Epithelial cell of proximal tubule (primary cell): Measurements from ENCODE around the gene S100A13. TPM values are rescaled to one million over a fixed set of nuclear protein-coding genes. Genes with fewer than 3 reads are reported as not detected.
A peak's percentile ranks its signal among the peaks of the same experiment; 100 is the strongest.
"Not testable (repeated sequence)": the region's sequence is repeated elsewhere in the genome, so short reads cannot be mapped to it uniquely, and the experiment has no call there.

Experiments
- DNase-seq: peaks from one replicate; pipeline ENCODE4 v3.0.0-alpha.2; 2011; ENCODE audit warnings: low read depth
- H3K4me3 ChIP-seq: 2 replicates; pipeline ENCODE4 v1.5.1; 2011; ENCODE audit warnings: low read depth, mild to moderate bottlenecking, low read length
- total RNA-seq: library from RNA; depleted of rRNA; stranded (reverse); fragments of >200 nt; gene quantifications from 2 replicates; pipeline ENCODE4 v1.2.3, GENCODE V29; 2015
- TF ChIP-seq, protein P1 (sequence below): conservative IDR thresholded peaks from 2 replicates; pipeline ENCODE4 v1.5.1; 2012; ENCODE audit warnings: low read depth, mild to moderate bottlenecking, low read length

The S100A13 gene
- 186 and 345 TPM in 2 replicates for total RNA-seq

DNA sequence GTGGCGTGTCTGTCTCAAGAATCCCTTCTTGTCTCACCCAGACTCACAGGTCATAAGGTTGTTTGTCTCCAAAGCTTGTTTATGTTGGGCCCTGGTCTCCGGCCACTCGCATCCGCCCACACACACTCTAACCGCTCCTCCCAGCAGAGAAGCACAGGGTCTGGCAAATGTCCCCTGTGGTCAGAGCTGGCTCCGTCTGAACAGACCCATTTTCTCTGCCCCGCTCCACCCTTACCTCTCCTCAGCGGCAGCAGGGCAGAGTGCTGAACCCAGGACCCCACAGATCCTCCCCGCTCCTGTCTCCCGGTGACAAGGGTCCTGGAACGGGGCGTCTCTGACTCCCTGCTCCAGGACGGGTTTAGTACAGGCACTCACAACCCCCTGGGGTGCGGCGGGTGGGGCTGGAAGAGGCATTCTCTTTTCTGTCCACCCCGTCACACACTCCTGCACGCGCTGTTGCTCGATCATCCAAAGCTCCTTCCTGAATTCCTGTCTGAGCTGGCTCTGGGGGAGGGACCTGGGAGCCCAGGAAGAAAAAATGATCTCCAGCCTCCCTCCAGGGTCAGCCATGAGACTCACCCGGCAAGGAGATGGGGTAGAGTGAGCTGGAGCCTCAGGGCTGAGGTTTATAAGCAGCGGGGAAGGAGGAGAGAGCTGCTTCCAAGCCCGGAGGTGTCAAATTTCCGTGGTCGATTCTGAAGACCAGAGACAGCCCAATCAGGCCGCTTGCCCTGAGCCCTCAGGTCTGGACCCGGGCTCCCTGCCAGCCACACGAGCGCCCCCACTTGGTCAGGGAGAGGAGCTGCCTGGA is at the start of gene S100A13:
Gene S100A13 (minus strand): TSS at position 602 of the 811 bp plus-strand sequence. CDS start 1,033 bp downstream, outside the sequence.
- H3K4me3 ChIP-seq = peak within 1 kb of the TSS; percentile 87
- DNase-seq = peak; percentile 83
- TF ChIP-seq, protein P1, sequence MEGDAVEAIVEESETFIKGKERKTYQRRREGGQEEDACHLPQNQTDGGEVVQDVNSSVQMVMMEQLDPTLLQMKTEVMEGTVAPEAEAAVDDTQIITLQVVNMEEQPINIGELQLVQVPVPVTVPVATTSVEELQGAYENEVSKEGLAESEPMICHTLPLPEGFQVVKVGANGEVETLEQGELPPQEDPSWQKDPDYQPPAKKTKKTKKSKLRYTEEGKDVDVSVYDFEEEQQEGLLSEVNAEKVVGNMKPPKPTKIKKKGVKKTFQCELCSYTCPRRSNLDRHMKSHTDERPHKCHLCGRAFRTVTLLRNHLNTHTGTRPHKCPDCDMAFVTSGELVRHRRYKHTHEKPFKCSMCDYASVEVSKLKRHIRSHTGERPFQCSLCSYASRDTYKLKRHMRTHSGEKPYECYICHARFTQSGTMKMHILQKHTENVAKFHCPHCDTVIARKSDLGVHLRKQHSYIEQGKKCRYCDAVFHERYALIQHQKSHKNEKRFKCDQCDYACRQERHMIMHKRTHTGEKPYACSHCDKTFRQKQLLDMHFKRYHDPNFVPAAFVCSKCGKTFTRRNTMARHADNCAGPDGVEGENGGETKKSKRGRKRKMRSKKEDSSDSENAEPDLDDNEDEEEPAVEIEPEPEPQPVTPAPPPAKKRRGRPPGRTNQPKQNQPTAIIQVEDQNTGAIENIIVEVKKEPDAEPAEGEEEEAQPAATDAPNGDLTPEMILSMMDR = peak; percentile 84

DNA sequence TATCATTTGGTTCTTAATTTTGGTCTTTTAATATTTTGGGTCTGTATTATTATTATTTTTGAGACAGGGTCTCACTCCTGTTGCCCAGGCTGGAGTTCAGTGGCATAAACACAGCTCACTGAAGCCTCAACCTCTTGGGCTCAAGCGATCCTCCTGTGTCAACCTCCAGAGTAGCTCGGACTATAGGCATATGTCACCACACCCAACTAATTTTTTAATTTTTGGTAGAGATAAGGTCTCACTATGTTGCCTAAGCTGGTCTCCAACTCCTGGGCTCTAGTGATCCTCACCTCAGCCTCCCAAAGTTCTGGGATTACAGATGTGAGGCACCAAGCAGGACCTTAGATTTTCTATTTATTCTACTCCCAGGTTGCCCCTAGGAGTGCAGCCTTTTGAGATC is 46.2 kb upstream of the S100A13 start:
- TF ChIP-seq, protein P1 = no peak
- H3K4me3 ChIP-seq = no peak overlapping the region
- DNase-seq = no peak

DNA sequence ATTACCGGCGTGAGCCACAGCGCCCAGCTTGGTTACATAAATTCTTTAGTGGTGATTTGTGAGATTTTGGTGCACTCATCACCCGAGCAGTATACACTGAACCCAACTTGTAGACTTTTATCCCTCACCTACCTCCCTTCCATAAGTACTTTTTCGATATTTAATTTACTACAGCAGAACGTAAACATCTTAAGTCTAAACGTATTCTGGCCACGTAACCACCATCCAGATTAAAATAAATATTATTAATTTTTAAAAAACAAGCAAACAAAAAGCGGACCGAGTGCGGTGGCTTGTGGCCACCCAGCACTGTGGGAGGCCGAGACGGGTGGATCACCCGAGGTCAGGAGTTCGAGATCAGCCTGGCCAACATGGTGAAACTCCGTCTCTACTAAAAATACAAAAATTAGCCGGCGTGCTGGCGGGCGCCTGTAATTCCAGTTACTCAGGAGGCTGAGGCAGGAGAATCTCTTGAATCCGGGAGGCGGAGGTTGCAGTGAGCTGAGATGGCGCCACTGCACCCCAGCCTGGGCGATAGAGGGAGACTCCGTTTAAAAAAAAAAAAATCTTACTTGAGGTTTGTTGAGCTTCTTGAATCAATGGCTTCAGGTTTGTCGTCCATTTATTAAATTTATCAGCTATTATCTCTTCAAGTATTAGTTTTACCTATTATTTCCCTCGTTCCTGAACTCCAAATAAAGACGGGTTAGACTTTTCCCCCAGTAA is 44.5 kb upstream of the S100A13 start:
- peak overlapping the region; percentile 43 for H3K4me3 ChIP-seq
- not testable (repeated sequence) for DNase-seq

DNA sequence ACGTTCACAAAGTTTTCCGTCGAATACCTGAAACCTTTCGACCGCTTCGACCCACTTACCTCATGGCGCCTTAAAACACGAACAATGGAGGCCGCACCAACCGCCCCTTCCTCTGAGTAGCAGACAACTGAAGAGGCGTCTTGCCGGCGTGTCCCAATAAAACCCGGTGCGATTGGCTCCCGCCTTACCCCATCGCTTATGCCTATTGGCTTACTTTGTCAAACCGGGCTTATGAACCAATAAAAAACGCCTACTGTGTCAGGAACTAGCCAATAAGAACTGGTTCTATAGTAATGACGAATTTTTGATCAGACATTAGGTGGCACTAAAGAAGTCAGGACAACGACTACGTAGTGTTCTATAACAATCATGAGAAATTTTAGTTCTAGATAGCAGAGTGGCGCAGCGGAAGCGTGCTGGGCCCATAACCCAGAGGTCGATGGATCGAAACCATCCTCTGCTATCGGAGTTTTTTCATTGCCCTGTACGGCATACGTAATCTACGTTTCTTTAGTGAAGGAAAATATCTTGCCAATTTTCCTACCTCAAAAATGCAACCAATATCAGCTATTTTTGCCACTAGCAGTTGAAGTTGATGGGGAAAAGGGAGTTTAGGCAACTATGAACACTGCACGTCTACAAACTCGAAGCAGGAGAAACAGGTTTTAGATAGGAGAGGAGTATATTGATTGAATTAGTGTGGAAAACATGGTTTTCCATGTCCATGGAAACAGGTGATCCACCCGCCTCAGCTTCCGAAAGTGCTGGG is 43.7 kb upstream of the S100A13 start, which contains the start of gene ILF2:
Gene ILF2 (minus strand): TSS at position 135 of the 769 bp plus-strand sequence. CDS start 71 bp downstream, at position 64.
- peak; percentile 99 for DNase-seq
- TF ChIP-seq, protein P1 = peak; percentile 26
- H3K4me3 ChIP-seq = peak within 1 kb of the TSS; percentile 70

DNA sequence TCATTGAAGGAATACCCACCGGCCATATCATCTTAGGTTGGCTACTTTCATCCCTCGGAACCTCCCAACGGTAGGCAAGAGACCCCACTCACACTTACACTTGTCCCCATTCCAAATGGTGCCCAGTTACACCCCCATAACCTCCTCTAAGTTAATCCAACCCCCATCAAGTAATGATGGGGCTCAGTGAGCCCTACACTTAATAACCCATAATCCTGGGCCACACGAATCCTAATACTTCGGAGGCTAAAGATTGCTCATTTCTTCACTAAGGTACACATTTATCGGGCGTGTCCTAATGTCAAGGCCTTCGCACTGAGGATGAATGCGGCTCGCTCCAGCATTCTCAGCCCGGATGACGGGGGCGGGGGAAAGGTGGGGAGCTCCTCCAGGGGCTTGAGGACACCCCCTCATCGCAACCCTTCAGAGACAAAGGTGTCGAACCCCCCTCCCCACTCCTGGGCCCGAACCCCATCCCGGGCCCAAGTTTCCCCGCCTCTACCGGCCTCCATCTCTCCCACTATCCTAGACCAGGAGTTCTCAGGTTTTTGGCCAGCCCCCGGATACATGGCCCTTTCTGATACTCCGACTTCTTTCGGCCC is 43.1 kb upstream of the S100A13 start:
- TF ChIP-seq, protein P1 = no peak
- no peak for DNase-seq
- H3K4me3 ChIP-seq = peak overlapping the region; percentile 70

DNA sequence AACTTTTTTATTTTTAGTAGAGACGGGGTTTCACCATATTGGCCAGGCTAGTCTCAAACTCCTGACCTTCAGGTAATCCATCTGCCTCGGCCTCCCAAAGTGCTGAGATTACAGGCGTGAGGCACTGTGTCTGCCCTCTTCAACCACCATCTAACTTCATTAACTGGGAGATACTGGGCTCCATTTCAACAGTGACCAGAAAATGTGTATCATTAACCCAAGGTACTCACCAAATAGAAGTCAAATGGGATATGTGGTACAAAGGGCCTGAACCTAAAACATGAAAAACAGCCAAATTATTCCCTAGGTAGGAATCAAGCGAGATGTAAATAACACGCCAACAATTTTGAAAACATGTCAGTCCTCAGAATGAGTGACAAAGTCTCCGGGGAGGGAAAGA is 42.3 kb upstream of the S100A13 start:
- peak overlapping the region; percentile 70 for H3K4me3 ChIP-seq
- TF ChIP-seq, protein P1 = no peak
- no peak for DNase-seq

DNA sequence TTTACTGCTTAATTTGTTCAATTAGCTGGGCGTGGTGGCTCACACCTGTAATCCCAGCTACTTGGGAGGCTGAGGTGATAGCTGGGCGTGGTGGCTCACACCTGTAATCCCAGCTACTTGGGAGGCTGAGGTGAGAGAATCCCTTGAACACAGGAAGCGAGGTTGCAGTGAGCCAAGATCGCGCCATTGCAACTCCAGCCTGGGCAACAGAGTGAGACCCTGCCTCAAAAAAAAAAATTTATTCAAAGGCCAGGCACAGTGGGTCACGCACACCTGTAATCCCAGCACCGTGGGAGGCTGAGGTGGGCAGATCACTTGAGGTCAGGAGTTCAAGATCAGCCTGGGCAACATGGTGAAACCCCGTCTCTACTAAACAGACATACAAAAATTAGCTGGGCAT is 41.4 kb upstream of the S100A13 start:
- H3K4me3 ChIP-seq, DNase-seq: not testable (repeated sequence)
